CD14-positive monocyte (primary cell): ENCODE results near the gene DDX10. TPM values are rescaled to one million over a fixed set of nuclear protein-coding genes. Genes with fewer than 3 reads are reported as not detected.
"Not testable (repeated sequence)": the region's sequence is repeated elsewhere in the genome, so short reads cannot be mapped to it uniquely, and the experiment has no call there.

Experiments
- DNase-seq, 3 donors: peaks; one replicate each; pipeline ENCODE4 v3.0.0-alpha.2; 2011 to 2022
- H2AFZ ChIP-seq: 2 replicates; pipeline ENCODE4 v1.6.0; 2012; ENCODE audit warnings: mild to moderate bottlenecking, low read depth, low read length, inconsistent platforms; ENCODE audit not compliant: insufficient read depth, poor library complexity, severe bottlenecking
- H3K27ac ChIP-seq, 2 donors: 1 replicate in 1 of 2; 2 replicates in 1 of 2; pipeline ENCODE4 v1.5.1; 2012 to 2013; ENCODE audit warnings: low read length in 2 of 2, control low read depth in 1 of 2, inconsistent platforms in 1 of 2, low read depth in 1 of 2, mild to moderate bottlenecking in 1 of 2
- H3K27me3 ChIP-seq, 2 donors: one replicate each; pipeline versions ENCODE4 v1.6.0 to v1.6.1; 2011 to 2013; ENCODE audit warnings: low read length in 2 of 2; ENCODE audit not compliant: control insufficient read depth in 2 of 2, insufficient read depth in 2 of 2
- H3K36me3 ChIP-seq, 2 donors: replicated peaks in 1 of 2; 1 replicate in 1 of 2; 2 replicates in 1 of 2; pipeline versions ENCODE4 v1.5.1 to v1.6.1; 2012 to 2013; ENCODE audit warnings: low read length in 2 of 2, control low read depth in 1 of 2, inconsistent platforms in 1 of 2, mild to moderate bottlenecking in 1 of 2; ENCODE audit not compliant: insufficient read depth in 2 of 2, control insufficient read depth in 1 of 2
- H3K4me1 ChIP-seq, 2 donors: 1 replicate in 1 of 2; 2 replicates in 1 of 2; pipeline versions ENCODE4 v1.5.1 to v1.6.1; 2012 to 2013; ENCODE audit warnings: low read length in 2 of 2, control low read depth in 1 of 2, inconsistent platforms in 1 of 2, mild to moderate bottlenecking in 1 of 2, moderate library complexity in 1 of 2; ENCODE audit not compliant: insufficient read depth in 2 of 2, control insufficient read depth in 1 of 2
- H3K4me2 ChIP-seq: replicated peaks from 2 replicates; pipeline ENCODE3; 2012; ENCODE audit warnings: low read length, moderate library complexity, mild to moderate bottlenecking; ENCODE audit not compliant: poor library complexity, severe bottlenecking; ENCODE audit errors: extremely low read depth
- H3K4me3 ChIP-seq, 3 experiments: fragments of 200-600 bp in 1 of 3; sonication (generic) in 1 of 3; replicated peaks in 1 of 3; 1 replicate in 2 of 3; 2 replicates in 1 of 3; pipeline ENCODE4 v1.5.1; 2011 to 2013; ENCODE audit warnings: low read length in 3 of 3, mild to moderate bottlenecking in 3 of 3, control low read depth in 2 of 3, low read depth in 2 of 3, inconsistent platforms in 1 of 3, moderate library complexity in 1 of 3
- H3K79me2 ChIP-seq: 2 replicates; pipeline ENCODE4 v1.6.0; 2012; ENCODE audit warnings: mild to moderate bottlenecking, control low read depth, inconsistent platforms, low read length, moderate library complexity; ENCODE audit not compliant: insufficient read depth
- H3K9ac ChIP-seq: 2 replicates; pipeline ENCODE4 v1.6.0; 2017; ENCODE audit warnings: low read length, mild to moderate bottlenecking; ENCODE audit not compliant: insufficient read depth, poor library complexity, severe bottlenecking
- H3K9me3 ChIP-seq, 2 donors: replicated peaks in 1 of 2; 1 replicate in 1 of 2; 2 replicates in 1 of 2; pipeline versions ENCODE4 v1.5.1 to v1.6.1; 2012 to 2013; ENCODE audit warnings: low read length in 2 of 2, control low read depth in 1 of 2; ENCODE audit not compliant: control insufficient read depth in 1 of 2, insufficient read depth in 1 of 2
- H4K20me1 ChIP-seq: 2 replicates; pipeline ENCODE4 v1.6.0; 2012; ENCODE audit warnings: mild to moderate bottlenecking, low read length, control low read depth, moderate library complexity; ENCODE audit not compliant: insufficient read depth
- H3K27ac Mint-ChIP-seq, 7 donors: one replicate each; pipeline ENCODE4 v1.8.0; 2020; ENCODE audit warnings: mild to moderate bottlenecking in 7 of 7, mixed read lengths in 7 of 7, moderate library complexity in 6 of 7, inconsistent platforms in 2 of 7
- H3K27me3 Mint-ChIP-seq, 3 donors: one replicate each; pipeline ENCODE4 v1.8.0; 2021 to 2022; ENCODE audit warnings: low read depth in 3 of 3, mild to moderate bottlenecking in 3 of 3, mixed read lengths in 3 of 3, moderate library complexity in 3 of 3, inconsistent platforms in 1 of 3
- H3K36me3 Mint-ChIP-seq, 2 donors: one replicate each; pipeline ENCODE4 v1.8.0; 2020; ENCODE audit warnings: mixed read lengths in 2 of 2, inconsistent platforms in 1 of 2, mild to moderate bottlenecking in 1 of 2
- H3K4me1 Mint-ChIP-seq: one replicate; pipeline ENCODE4 v1.8.0; 2020; ENCODE audit warnings: mild to moderate bottlenecking, mixed read lengths
- H3K4me3 Mint-ChIP-seq, 2 donors: one replicate each; pipeline ENCODE4 v1.8.0; 2020; ENCODE audit warnings: mild to moderate bottlenecking in 2 of 2, mixed read lengths in 2 of 2, moderate library complexity in 1 of 2
- H3K9me3 Mint-ChIP-seq, 7 donors: one replicate each; pipeline ENCODE4 v1.8.0; 2020 to 2022; ENCODE audit warnings: mixed read lengths in 7 of 7, mild to moderate bottlenecking in 6 of 7, moderate library complexity in 6 of 7, inconsistent platforms in 2 of 7
- WGBS: methylation state at CpG from one replicate; pipeline ENCODE4 v1.1.5; 2013; ENCODE audit warnings: missing lambda C conversion rate; ENCODE audit not compliant: insufficient coverage; 5-methylcytosine and 5-hydroxymethylcytosine counted together
- intact Hi-C, 2 donors: fragments of 100-400 bp; cut with micrococcal nuclease; formaldehyde crosslinking; loops; one replicate each; pipeline versions ENCODE4 v1.15.0 to v1.15.1; 2023
- polyA plus RNA-seq, 3 donors: library from polyadenylated mRNA; depleted of rRNA in 1 of 3; unstranded in 2 of 3; stranded (reverse) in 1 of 3; fragments of 300-500 nt in 2 of 3; fragments of >200 nt in 1 of 3; fragmentation: Illumina TruSeq in 2 of 3; gene quantifications; 1 replicate in 2 of 3; 2 replicates in 1 of 3; pipeline ENCODE4 v1.2.3, GENCODE V29; 2012 to 2021
- TF ChIP-seq, protein P1 (sequence below): fragments of 200-600 bp; IDR thresholded peaks from one replicate; pipeline ENCODE4 v1.8.0; 2022; ENCODE audit warnings: antibody characterized with exemption, mild to moderate bottlenecking

DDX10 gene
- polyA plus RNA-seq, 3 donors: 5.0 to 6.3 (median 5.3) TPM

DNA sequence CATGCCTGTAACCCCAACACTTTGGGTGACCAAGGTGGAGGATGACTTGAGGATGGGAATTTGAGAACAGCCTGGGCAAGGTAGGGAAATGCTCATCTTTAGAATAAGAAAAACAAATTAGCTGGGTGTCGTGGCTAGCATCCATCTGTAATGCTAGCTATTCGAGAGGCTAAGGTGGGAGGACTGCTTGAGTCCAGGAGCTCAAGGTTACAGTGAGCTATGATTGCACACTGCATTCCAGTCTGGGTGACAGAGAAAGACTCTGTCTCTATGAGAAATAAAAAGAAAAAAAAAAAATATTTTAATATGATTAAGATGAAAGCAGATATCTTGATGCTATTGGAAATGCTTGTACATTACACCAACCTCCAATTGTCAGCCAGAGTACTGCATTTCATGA is 28.6 kb upstream of the DDX10 start:
- TF ChIP-seq, protein P1, sequence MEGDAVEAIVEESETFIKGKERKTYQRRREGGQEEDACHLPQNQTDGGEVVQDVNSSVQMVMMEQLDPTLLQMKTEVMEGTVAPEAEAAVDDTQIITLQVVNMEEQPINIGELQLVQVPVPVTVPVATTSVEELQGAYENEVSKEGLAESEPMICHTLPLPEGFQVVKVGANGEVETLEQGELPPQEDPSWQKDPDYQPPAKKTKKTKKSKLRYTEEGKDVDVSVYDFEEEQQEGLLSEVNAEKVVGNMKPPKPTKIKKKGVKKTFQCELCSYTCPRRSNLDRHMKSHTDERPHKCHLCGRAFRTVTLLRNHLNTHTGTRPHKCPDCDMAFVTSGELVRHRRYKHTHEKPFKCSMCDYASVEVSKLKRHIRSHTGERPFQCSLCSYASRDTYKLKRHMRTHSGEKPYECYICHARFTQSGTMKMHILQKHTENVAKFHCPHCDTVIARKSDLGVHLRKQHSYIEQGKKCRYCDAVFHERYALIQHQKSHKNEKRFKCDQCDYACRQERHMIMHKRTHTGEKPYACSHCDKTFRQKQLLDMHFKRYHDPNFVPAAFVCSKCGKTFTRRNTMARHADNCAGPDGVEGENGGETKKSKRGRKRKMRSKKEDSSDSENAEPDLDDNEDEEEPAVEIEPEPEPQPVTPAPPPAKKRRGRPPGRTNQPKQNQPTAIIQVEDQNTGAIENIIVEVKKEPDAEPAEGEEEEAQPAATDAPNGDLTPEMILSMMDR: no peak
- no peaks in the 10 kb centered on the region for H3K9me3 ChIP-seq
- Mint-ChIP-seq H3K4me3 (no peak overlapping the region), H3K27ac (no peak overlapping the region), H3K9me3 (peaks cover 0 to 1% (median 0%) of the 10 kb centered on the region in 7 donors), H3K4me1 (no peaks in the 10 kb centered on the region), H3K36me3 (no peaks in the 10 kb centered on the region), H3K27me3 (peaks cover 8 to 10% (median 9%) of the 10 kb centered on the region in 3 donors)
- no peak overlapping the region for H3K4me2 ChIP-seq
- no peak overlapping the region for H3K4me3 ChIP-seq
- H3K9ac ChIP-seq: no peak overlapping the region
- WGBS: 94% methylated on average over 2 of the region's 2 CpGs
- intact Hi-C loops: no loop called here
- no peak overlapping the region for H2AFZ ChIP-seq
- no peak for DNase-seq
- peaks cover 2 to 6% of the 10 kb centered on the region in 2 donors for H3K27me3 ChIP-seq
- H3K79me2 ChIP-seq: no peaks in the 10 kb centered on the region
- H3K4me1 ChIP-seq: no peaks in the 10 kb centered on the region
- no peak overlapping the region for H3K27ac ChIP-seq
- no peaks in the 10 kb centered on the region for H4K20me1 ChIP-seq
- no peaks in the 10 kb centered on the region for H3K36me3 ChIP-seq

DNA sequence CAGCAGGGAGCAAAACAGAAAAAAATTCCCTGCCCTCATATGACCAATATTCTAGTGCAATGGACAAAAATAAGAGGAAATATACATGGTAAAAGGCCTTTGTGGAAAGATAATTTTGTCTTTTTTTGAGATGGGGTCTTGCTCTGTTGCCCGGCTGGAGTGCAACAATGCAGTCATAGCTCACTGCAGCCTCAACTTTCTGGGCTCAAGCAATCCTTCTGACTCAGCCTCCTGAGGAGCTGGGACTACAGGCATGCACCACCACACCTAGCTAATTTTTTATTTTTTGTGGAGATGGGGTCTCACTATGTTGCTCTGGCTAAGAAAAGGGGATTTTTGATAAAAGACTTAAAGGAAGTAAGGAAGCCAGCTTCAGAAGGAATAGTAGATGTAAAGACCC is 25.7 kb upstream of the DDX10 start:
- Histone ChIP-seq H2AFZ (no peak overlapping the region), H3K9ac (no peak overlapping the region), H3K4me2 (no peak overlapping the region), H3K36me3 (no peaks in the 10 kb centered on the region), H3K27ac (no peak overlapping the region), H3K9me3 (no peaks in the 10 kb centered on the region), H3K4me1 (no peaks in the 10 kb centered on the region), H3K79me2 (no peaks in the 10 kb centered on the region), H3K27me3 (peaks cover 2 to 6% of the 10 kb centered on the region in 2 donors), H3K4me3 (no peak overlapping the region), H4K20me1 (no peaks in the 10 kb centered on the region)
- Mint-ChIP-seq H3K4me3 (no peak overlapping the region), H3K27me3 (peaks cover 4 to 8% (median 7%) of the 10 kb centered on the region in 3 donors), H3K9me3 (no peaks in the 10 kb centered on the region), H3K36me3 (no peaks in the 10 kb centered on the region), H3K4me1 (no peaks in the 10 kb centered on the region), H3K27ac (no peak overlapping the region)
- intact Hi-C loops: no loop called here
- TF ChIP-seq, protein P1: no peak
- no peak for DNase-seq
- no CpG with 5 or more reads among the region's 1 CpG for WGBS

DNA sequence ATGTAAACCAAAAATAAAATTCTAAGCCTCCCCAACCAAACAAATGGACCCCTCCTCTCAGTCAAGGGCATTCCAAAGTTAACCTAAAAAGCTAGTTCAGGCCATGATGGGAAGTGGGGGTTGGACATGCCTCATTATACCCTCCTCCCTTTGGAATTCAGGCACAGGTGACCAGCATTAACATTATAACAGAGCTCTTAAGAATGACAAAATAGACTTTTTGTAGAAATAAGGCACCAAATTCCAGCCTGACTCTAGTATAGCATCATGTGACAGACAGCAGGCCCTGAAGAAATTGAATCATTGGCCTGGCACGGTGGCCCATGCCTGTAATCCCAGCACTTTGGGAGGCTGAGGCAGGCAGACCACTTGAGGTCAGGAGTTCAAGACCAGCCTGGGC is 23.1 kb upstream of the DDX10 start:
- H3K27ac Mint-ChIP-seq, H3K27me3 Mint-ChIP-seq, intact Hi-C loops, H3K4me1 Mint-ChIP-seq, H3K4me3 ChIP-seq, H3K27me3 ChIP-seq, H3K36me3 ChIP-seq, H3K9me3 Mint-ChIP-seq, H3K4me2 ChIP-seq, H2AFZ ChIP-seq, H3K9ac ChIP-seq, H3K36me3 Mint-ChIP-seq, H3K79me2 ChIP-seq, H3K4me1 ChIP-seq, H4K20me1 ChIP-seq, H3K27ac ChIP-seq, DNase-seq, H3K4me3 Mint-ChIP-seq, H3K9me3 ChIP-seq: not testable (repeated sequence)
- WGBS: 100% methylated on average over 1 of the region's 1 CpG
